Activated CD4-positive, alpha-beta T cell treated with anti-CD3 and anti-CD28 coated beads, Interleukin-2, amount 50 U/mL, for 1 hour (primary cell): ENCODE results near the gene DCLK1.

Experiments
- DNase-seq: peaks from one replicate; pipeline ENCODE4 v3.0.0-alpha.2; 2020

The DCLK1 gene

GRCh38 chr13:35732565-35732964, 398.6 kb downstream of the DCLK1 start:
- no peak for DNase-seq

GRCh38 chr13:35731471-35731870, 399.7 kb downstream of the DCLK1 start:
- no peak for DNase-seq

- no peak for DNase-seq
These were observed 401.1 kb downstream of the DCLK1 start for GRCh38 chr13:35729926-35730627.

GRCh38 chr13:35727881-35728280, 403.3 kb downstream of the DCLK1 start:
- no peak for DNase-seq

GRCh38 chr13:35724446-35724845, 406.7 kb downstream of the DCLK1 start:
- no peak for DNase-seq

GRCh38 chr13:35723821-35724220, 407.4 kb downstream of the DCLK1 start:
- no peak for DNase-seq

GRCh38 chr13:35723053-35723461, 408.1 kb downstream of the DCLK1 start:
- DNase-seq: no peak

- DNase-seq: no peak
These were observed 408.6 kb downstream of the DCLK1 start for GRCh38 chr13:35722458-35723052.

- DNase-seq: peak; percentile 8
These were observed 410.3 kb downstream of the DCLK1 start for GRCh38 chr13:35720690-35721554.

GRCh38 chr13:35720290-35720689, 410.9 kb downstream of the DCLK1 start:
- DNase-seq: no peak
